GM19397 (cell line): ENCODE data around the gene NRDC.

Experiments used
- ATAC-seq: cut with Tn5 transposase; IDR thresholded peaks from one replicate; pipeline ENCODE4 v1.9.1; 2021; ENCODE audit warnings: mild to moderate bottlenecking, moderate library complexity; ENCODE audit not compliant: unreplicated experiment

NRDC gene, protein sequence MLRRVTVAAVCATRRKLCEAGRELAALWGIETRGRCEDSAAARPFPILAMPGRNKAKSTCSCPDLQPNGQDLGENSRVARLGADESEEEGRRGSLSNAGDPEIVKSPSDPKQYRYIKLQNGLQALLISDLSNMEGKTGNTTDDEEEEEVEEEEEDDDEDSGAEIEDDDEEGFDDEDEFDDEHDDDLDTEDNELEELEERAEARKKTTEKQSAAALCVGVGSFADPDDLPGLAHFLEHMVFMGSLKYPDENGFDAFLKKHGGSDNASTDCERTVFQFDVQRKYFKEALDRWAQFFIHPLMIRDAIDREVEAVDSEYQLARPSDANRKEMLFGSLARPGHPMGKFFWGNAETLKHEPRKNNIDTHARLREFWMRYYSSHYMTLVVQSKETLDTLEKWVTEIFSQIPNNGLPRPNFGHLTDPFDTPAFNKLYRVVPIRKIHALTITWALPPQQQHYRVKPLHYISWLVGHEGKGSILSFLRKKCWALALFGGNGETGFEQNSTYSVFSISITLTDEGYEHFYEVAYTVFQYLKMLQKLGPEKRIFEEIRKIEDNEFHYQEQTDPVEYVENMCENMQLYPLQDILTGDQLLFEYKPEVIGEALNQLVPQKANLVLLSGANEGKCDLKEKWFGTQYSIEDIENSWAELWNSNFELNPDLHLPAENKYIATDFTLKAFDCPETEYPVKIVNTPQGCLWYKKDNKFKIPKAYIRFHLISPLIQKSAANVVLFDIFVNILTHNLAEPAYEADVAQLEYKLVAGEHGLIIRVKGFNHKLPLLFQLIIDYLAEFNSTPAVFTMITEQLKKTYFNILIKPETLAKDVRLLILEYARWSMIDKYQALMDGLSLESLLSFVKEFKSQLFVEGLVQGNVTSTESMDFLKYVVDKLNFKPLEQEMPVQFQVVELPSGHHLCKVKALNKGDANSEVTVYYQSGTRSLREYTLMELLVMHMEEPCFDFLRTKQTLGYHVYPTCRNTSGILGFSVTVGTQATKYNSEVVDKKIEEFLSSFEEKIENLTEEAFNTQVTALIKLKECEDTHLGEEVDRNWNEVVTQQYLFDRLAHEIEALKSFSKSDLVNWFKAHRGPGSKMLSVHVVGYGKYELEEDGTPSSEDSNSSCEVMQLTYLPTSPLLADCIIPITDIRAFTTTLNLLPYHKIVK

DNA sequence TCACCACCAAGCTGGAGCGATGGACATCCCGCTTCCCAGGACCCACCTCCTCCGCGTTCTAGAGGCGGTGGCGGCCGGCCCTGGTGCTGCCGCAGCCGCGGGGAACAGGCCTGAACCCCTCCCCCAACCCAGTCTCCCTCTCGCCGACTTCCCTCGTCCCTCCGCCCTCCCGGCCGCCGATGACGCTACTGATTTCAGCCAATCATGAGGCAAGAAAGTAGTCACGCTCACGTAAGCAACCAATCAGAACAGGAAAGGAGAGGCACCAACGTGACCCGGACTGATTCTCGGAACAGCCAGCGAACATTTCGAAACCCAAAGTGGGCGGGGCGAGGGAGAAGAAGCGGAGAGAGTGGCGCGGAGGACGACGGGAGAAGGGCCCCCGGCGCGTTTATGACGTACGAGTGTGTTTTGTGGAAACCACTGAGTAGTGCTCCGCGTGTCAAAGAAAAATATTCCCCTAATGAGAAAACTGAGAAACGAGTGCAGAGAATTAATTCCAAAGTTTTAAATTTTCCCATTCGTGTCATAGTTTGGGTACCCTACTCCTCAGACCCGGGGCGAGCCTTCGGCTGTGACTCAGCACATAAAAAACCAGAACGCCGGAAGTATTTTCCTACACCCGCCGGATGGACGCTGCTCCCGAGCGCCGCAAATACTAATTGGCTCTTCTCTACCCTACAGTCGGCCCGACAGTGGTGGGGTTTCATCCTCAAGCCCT lies at the start of gene NRDC:
Gene NRDC, minus strand, starts transcription at position 112 of the 721 bp plus-strand sequence. CDS start 112 bp downstream, outside the sequence.
- peak; percentile 93 for ATAC-seq

DNA sequence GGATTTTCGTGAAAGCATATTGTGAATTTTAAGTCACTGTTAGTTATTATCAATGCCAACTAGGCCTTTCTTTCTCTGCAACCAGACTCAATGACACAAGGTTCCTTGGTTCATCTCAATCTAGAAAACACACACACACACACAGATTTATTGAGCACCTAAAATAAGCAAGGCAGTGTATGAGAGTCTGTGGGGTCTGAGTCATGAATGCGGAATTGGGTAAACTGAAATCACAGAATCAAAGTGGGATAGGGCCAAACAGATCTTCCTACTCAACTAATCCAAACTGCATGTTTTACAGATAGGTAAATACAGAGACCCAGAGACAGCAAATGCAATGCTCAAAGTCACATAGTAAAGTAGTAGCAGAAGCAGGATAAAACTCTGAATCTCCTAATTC lies 48.5 kb upstream of the NRDC start:
- ATAC-seq: no peak

DNA sequence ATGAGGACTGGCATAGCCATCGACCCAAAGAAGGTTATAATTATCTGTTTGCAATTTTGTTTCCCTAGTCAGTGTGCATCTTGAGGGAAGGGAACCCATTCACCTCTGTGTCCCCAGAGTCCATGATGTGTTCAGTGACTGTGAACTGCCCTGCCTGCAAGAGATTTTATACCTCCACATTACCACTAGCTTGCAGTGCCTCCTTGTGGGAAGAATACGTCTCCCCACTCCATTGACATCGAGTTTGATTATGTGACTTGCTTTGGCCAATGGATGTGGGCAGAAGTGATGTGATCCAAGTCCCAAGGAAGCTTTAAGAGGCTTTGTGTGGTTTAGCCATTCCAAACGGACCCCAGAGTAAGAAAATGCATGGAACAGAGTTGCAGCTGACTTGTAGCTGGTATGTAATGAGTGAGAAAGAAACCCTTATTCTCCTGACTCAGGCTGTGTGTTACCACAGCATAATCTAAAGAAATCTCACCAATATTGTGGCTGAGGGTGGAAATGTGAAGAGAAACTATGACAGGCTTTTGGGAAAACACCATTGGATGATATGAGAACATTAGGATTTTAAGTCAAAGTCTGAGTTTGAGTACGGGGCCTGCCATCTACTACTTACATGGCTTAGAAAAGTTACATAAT lies 47.8 kb upstream of the NRDC start:
- ATAC-seq: no peak

DNA sequence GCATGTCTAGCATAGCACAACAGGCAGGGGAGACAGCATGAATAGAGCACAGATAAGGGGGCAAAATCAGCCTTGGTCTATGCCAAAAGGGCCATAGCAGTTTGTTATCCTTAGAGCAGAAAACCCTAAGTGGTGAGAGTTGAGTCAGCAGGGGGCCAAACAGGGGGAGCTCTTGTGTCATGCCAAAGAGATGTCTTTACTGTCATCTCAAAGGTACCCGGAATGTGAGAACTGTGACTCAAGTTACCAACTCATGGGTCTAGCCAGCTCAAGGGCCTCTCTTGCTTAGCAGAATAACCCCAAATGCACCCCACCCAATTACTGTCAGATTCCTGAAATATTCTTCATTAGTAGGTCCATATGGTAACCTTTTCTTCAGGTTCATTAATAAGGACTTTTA lies 45.9 kb upstream of the NRDC start:
- no peak for ATAC-seq

DNA sequence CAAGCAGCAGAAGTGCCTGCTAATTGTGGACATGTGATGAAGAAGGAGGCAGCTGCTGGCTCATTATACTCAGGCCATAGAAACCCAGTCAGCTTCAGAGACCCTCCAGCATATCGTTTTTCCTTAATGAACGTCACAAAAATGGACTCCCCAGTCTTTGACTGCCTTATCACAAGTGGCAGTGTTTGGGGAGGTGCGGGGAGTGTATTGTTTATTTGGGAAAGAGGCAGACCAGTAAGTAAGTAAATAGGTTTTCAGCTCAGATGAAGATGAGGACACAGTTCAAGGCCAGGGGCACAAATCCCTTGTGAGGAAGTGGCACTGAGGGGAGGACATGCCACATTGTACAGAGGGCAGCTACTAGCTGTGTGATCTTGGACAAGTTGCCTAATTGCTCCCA lies 43.5 kb upstream of the NRDC start:
- ATAC-seq: no peak

DNA sequence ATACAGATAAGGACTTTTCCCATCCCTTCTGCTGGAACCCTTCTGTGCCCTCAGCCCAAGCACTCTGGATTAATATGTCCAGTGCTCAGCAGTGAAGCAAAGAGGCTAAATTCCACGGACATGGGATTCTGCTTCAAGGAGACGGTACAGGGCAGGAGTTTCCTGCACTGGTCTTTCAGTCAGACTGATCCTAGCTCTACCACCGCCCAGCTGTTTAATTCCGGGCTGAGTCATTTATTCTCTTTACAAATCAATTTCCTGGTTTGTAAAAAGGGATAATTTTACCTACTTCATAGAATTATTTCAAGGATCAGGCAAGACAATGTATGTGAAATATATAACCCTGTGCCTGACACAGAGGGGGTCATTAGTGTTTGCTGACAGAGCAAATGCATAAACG lies 41.6 kb upstream of the NRDC start:
- no peak for ATAC-seq

DNA sequence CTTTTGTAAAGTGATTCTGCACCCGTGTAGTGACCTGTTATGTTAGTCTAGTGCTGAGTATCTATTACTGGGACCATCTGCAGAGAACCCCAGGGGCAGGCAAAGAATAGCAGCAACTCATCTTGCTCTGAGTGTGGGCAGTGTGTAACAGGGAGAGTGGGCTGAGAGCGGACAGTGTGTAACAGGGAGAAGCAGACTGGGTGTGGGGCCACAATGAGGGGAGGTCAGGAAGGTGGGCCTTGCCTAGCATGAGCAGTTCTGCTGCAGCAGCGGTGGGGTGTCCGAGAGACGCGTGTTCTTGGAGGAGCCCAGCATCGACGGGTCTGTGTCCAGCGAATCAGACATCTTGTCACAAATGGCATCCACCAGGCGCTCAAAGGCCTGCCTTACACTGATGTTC lies 41.2 kb upstream of the NRDC start:
- no peak for ATAC-seq

DNA sequence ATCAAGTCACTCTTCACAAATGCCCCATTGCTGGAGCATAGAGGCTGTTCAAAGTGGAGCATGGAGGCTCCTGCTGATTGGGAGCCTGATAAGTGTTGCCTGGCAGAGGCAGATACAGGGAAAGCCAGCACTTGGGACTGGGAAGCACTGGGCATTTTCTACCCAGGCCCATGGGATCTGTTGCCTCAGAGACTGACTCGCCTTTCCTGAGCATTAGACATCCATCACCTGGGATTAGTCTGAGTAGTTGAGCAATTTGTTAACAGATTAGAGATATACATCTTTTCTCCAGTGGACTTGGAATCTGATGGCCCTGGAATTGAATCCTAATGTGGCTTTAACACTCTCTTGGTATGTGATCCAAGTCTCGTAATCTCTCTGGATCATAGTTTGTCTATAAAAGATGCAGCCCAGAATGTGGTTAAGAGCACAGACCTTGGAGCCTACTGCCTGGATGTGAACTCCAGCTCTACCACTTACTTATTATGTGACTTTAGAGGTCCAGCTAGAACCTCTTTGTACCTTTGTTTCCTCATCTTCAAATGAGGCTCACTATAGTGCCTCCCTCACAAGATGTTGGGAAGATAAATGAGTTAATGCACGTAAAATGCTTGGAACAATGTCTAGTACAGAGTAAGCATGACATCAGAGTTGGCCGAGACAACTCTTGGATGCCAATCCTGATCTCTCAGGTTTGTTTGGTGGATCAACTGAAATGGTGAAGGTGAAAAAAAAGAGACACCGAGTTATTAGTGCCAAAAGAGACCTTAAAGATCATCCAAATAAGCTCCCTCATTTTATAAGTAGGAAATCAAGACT lies 38.3 kb upstream of the NRDC start:
- ATAC-seq: no peak

DNA sequence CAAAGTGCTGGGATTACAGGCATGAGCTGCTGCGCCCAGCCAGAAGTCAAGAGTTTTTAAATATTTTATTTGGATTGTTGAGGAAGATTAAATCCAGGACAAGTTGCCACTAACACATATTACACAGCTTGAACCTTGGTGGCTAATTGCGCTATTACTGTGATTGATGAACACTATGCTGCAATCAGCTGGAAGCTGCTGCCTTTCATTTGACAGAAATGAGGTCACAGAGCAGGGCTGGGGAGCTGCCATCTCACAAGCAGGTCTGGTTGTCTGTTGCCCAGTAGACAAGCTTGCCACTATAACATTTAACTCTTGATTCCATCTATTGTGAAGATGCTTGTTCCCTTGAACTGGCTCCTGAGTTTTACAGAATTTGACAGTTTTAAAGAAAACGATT lies 37.4 kb upstream of the NRDC start:
- ATAC-seq: no peak

DNA sequence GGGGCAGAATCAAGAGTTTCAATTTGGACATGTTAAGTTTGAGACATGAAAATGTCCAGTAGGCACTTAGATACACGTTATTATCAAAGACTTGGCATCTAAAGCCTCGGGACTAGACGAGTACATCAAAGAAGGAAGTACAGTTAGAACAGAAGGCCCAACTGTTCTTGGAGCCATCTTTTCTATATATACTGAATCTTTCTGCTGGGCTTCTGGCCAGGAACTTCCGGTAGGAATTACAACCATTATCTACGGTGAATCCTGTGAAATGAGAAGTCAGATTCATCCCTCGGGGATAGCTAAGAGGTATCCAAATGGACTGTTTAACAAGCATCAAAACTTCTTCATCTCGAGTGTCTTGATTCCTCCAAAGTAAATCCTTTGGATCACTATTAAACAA lies 34.4 kb upstream of the NRDC start:
- ATAC-seq: no peak

DNA sequence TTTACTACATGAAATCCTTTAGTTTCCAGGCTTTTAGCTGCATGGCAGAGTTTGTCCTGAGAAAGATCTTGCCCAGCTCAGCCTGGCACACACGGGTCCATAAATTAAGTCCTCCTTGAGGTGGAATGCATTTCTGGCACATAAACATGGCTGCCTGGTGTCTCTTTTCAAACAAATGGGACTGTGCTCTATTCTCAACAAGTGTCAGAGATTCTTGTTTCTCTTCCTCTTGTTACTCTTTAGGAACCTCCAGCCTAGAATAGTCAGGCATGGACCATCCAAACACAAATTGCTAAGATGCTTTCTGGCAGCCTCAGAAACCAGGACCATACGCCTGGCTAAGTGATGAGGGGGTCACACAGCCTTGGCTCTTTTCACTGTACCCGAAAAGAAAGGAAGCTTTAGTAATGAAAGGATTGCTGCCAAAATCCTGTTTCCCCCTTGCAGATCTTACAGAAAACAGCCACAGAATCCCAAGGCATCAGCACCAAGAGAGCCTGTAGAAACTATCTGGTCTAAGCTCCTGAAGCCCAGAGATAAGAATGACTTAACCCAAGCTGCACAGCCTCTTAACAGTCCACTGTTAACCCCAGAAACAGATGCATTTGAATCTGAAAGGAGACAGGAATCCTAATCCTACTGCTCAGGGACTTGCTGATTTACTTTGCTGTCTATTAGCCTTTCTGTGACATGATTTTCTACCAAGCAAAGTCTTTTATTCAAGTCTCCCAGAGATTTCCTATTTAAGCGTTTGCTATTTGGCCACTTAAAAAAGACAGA lies 31.9 kb upstream of the NRDC start:
- ATAC-seq: no peak

DNA sequence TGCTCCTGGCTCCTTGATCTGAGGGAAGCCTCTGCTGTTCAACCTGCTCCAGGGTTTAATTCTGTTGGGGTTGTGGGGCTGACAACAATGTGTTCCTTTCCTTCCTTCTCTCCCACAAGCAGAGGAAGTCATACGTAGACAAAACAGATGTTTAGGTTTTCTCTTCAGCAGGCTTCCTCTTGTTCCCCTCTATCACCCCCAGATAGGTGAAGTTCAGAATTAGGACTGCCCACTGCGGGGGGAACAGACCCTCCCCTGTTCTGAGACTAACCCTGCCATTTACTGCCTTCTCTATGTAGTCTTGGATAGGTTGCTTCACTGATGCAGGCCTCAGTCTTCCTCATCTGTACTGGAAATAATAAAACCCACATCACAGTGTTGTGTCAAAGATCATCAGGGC lies 30.0 kb upstream of the NRDC start:
- no peak for ATAC-seq

DNA sequence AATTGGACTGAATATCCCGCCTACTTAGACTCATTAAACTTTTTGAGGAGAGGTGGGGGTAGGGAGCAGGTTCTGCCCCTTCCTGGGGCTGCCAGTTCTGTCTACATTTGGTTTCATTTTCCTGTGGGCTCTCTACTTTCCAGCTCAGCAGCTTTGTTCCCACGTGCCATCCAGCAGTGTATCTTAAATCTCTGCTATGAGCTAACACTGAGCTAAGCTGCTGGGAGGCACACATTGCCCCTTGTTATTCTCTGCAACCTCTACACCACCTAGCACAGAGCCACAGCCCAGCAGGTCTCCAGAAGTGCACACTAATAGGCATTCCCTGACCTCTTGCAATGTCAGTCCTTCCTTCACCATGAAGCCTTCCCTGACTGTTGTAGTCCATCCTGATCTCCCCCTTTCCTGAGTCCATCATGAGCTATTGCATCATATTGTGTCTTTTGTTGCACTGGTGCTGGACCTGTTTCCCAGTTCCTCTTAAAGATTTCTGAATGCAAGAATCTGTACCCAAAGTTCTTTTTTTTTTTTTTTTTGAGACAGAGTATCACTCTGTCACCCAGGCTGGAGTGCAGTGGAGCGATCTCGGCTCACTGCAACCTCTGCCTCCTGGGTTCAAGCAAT lies 28.7 kb upstream of the NRDC start:
- no peak for ATAC-seq

DNA sequence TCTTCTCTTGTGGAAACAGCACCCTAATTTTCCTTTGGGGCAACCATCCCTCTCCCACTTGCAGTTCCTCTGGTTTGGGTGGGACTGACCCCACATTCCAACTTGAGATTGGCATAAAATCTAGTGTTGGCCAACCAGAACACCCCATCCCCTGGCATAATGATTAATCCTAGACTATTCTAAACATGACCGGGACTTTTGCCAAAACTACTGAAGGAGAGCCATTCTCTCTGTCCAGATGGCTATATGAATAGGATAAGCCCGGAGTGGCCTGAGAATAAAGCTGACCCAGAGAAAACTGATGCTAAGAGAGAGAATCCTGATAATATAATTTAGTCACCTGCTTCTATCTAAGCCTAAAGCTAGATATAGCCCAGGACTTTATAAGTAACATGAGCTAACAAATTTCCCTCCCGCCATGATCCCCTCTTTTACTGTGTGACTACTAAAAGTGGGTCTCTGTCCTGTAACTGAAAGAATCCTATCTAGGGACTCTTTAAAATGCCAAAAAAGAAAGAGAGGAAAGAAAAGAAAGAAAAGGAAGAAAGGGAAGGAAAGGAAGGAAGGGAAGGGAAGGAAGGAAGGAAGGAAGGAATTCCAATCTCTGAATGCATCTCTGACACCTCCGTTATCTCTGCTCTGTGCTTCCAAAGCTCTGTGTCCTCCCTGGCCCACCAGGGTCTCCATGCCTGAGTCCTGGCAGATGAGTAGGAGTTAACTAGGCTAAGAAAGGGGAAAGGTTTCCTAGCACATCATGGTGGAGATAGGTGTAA lies 28.0 kb upstream of the NRDC start:
- no peak for ATAC-seq

DNA sequence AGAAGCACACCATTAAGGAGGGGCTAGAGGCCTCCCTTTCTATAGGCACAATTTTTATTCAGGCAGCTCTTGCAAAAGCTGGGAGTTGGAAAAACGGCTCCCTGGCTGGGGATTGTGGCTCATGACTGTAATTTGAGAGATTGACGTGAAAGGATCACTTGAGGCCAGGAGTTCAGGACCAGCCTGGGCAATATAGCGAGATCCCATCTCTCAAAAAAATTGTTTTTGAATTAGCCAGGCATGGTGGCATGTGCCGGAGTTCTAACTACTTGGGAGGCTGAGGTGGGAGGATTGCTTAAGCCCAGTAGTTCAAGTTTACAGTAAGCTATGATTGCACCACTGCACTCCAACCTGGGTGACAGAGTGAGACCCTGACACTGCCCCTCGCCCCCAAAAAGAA lies 23.9 kb upstream of the NRDC start:
- no peak for ATAC-seq

DNA sequence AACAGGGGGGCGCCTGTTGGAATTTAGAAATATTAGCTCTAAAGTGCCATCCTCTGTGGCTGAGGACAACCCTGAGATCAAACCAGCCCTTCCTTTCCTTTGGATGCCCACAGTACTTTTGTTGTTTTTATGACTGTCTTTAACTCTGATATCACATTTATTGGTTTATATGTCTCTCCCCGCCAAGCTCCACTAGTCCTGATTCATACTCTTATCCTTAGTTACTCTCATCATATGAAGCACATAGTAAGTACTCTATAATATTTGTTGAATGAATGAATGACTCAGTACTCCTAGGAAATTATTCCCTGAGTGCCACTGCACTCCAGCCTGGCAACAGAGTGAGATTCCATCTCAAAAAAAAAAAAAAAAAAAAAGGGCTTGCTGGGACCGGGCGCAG lies 22.6 kb upstream of the NRDC start:
- ATAC-seq: no peak

DNA sequence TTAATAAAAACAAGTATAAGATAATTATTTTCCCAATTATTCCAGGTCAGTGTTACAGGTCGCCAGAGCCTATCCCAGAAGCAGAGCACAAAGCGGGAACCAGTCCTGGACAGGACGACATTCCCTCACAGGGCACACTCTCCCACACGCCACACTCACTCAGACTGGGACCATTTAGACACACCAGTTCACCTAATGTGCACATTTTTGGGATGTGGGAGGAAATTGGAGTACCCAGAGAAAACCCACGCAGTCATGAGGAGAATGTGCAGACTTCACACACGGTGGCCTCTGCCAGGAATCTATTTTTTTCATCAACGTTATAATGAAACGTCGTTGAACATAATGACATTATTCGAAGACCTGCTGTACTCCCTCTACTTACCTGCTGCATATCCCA lies 20.5 kb upstream of the NRDC start:
- no peak for ATAC-seq
